CD1c-positive myeloid dendritic cell (primary cell): Measurements from ENCODE around the gene FUT7.

ENCODE experiments used
- DNase-seq: peaks from one replicate; pipeline ENCODE4 v3.0.0-alpha.2; 2016; ENCODE audit errors: extremely low spot score

FUT7 gene

GRCh38 chr9:137031904-137032640 lies at the start of gene FUT7:
TSS of gene FUT7 (minus strand) at chr9:137032088. CDS start at chr9:137031991, 97 bp downstream.
- peak; percentile 69 for DNase-seq

GRCh38 chr9:137080260-137081122 lies 48.6 kb upstream of the FUT7 start:
- no peak for DNase-seq

GRCh38 chr9:137079401-137079787 lies 47.5 kb upstream of the FUT7 start:
- no peak for DNase-seq

- no peak for DNase-seq
Observed at GRCh38 chr9:137078701-137079400, 47.0 kb upstream of the FUT7 start.

- peak; percentile 41 for DNase-seq
Observed at GRCh38 chr9:137077758-137078693, 46.1 kb upstream of the FUT7 start.

- DNase-seq = peak; percentile 85
Observed at GRCh38 chr9:137077010-137077747, 45.3 kb upstream of the FUT7 start, which contains the start of gene UAP1L1. TSS of gene UAP1L1 (plus strand) at chr9:137077517. CDS start at chr9:137077533, 16 bp downstream.

- DNase-seq = no peak
Observed at GRCh38 chr9:137076636-137077009, 44.7 kb upstream of the FUT7 start.

- peak; percentile 57 for DNase-seq
Observed at GRCh38 chr9:137075275-137075775, 43.4 kb upstream of the FUT7 start.

- no peak for DNase-seq
Observed at GRCh38 chr9:137074657-137075274, 42.9 kb upstream of the FUT7 start.

- no peak for DNase-seq
Observed at GRCh38 chr9:137073992-137074399, 42.1 kb upstream of the FUT7 start.

GRCh38 chr9:137071282-137071681 lies 39.4 kb upstream of the FUT7 start:
- DNase-seq = no peak

GRCh38 chr9:137070906-137071275 lies 39.0 kb upstream of the FUT7 start:
- DNase-seq = peak; percentile 10

GRCh38 chr9:137070201-137070905 lies 38.5 kb upstream of the FUT7 start, which contains the start of gene SAPCD2:
TSS of gene SAPCD2 (minus strand) at chr9:137070557. CDS start at chr9:137070460, 97 bp downstream.
- peak; percentile 95 for DNase-seq

GRCh38 chr9:137069508-137070091 lies 37.7 kb upstream of the FUT7 start:
- DNase-seq = no peak

- no peak for DNase-seq
Observed at GRCh38 chr9:137068539-137069507, 36.9 kb upstream of the FUT7 start.

- DNase-seq = peak; percentile 87
Observed at GRCh38 chr9:137067860-137068538, 36.1 kb upstream of the FUT7 start.
